ENCODE measurements around the gene EIF4E3. TPM values are rescaled to one million over a fixed set of nuclear protein-coding genes. Genes with fewer than 3 reads are reported as not detected.

EIF4E3 gene
- total and polyA plus RNA-seq, 2 of the 13 experiments (the other 11 are each of a cell fraction or from before 2014, with no cell fraction given) = 0.07 to 0.15 TPM

DNA sequence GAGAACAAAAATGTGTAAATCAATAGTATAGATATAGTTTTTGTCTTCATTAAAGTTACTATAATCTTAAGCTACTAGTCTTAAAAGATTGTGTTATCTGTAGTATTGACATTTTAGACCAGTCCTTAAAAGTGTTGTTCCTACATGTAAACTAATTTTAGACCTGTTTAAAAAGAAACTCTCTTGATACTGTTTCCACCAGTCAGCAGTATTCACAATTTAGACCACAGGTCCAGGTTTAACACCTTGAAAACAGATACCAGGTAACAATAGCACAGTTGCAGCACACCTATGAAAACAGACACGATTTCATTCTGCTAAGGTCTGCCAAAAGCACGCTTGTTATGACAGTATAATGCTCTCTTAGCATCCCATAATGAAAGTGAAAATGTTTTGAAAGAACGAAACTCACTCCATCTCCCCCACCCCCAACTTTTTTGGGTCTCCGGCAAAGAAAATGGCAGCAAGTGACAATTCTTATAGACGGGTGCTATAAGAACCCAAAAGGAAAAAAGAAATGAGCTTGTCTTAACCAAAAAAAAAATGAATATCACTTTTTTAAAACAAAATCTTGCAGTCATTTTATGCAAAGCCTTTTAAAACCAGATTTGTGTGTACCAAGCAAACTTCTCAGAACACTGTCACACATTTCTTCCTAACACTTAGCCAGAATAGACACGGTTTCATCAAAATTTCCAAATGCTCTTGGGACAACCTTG is 1.6 kb downstream of the EIF4E3 start:
- FAIRE-seq (no peak), ATAC-seq (no peak), DNase-seq (ENCODE audit: low spot score) (no peak)
- WGBS (ENCODE audit: low lambda C conversion rate) = 6% methylated on average over 6 of the region's 6 CpGs
- no peaks in the 10 kb centered on the region for H4K20me1 ChIP-seq (ENCODE audit: insufficient read depth, low read length)
- TF ChIP-seq, protein P1, sequence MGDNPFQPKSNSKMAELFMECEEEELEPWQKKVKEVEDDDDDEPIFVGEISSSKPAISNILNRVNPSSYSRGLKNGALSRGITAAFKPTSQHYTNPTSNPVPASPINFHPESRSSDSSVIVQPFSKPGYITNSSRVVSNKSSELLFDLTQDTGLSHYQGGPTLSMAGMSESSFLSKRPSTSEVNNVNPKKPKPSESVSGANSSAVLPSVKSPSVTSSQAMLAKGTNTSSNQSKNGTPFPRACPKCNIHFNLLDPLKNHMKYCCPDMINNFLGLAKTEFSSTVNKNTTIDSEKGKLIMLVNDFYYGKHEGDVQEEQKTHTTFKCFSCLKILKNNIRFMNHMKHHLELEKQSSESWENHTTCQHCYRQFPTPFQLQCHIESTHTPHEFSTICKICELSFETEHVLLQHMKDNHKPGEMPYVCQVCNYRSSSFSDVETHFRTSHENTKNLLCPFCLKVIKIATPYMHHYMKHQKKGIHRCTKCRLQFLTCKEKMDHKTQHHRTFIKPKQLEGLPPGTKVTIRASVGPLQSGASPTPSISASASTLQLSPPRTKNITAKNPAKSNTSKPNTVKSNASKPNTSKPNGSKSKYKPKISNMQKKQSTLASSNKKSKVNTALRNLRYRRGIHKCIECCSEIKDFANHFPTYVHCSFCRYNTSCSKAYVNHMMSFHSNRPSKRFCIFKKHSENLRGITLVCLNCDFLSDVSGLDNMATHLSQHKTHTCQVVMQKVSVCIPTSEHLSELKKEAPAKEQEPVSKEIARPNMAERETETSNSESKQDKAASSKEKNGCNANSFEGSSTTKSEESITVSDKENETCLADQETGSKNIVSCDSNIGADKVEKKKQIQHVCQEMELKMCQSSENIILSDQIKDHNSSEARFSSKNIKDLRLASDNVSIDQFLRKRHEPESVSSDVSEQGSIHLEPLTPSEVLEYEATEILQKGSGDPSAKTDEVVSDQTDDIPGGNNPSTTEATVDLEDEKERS (CRISPR knock-in tag; IDR thresholded peaks at IDR 0.05) = no peak
- TF ChIP-seq MAFF (IDR thresholded peaks at IDR 0.05; ENCODE audit: low read depth, low read length) (0 out of 2 replicates have a peak, but pooled peaks have one; percentile 31), MAFK (conservative IDR thresholded peaks at IDR 0.05 in 1 of 2, IDR thresholded peaks at IDR 0.05 in 1 of 2; ENCODE audit: low read length in 2 of 2) (peak; percentile 27 to 55; a peak in 1 of 4 replicates), RNF2 (conservative IDR thresholded peaks at IDR 0.05; ENCODE audit: low read depth) (0 out of 2 replicates have a peak, but pooled peaks have one; percentile 25)
- TF ChIP-seq, protein P2, sequence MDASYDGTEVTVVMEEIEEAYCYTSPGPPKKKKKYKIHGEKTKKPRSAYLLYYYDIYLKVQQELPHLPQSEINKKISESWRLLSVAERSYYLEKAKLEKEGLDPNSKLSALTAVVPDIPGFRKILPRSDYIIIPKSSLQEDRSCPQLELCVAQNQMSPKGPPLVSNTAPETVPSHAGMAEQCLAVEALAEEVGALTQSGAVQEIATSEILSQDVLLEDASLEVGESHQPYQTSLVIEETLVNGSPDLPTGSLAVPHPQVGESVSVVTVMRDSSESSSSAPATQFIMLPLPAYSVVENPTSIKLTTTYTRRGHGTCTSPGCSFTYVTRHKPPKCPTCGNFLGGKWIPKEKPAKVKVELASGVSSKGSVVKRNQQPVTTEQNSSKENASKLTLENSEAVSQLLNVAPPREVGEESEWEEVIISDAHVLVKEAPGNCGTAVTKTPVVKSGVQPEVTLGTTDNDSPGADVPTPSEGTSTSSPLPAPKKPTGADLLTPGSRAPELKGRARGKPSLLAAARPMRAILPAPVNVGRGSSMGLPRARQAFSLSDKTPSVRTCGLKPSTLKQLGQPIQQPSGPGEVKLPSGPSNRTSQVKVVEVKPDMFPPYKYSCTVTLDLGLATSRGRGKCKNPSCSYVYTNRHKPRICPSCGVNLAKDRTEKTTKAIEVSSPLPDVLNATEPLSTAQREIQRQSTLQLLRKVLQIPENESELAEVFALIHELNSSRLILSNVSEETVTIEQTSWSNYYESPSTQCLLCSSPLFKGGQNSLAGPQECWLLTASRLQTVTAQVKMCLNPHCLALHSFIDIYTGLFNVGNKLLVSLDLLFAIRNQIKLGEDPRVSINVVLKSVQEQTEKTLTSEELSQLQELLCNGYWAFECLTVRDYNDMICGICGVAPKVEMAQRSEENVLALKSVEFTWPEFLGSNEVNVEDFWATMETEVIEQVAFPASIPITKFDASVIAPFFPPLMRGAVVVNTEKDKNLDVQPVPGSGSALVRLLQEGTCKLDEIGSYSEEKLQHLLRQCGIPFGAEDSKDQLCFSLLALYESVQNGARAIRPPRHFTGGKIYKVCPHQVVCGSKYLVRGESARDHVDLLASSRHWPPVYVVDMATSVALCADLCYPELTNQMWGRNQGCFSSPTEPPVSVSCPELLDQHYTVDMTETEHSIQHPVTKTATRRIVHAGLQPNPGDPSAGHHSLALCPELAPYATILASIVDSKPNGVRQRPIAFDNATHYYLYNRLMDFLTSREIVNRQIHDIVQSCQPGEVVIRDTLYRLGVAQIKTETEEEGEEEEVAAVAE (CRISPR knock-in tag; IDR thresholded peaks at IDR 0.05; ENCODE audit: borderline replicate concordance) = no peak
- intact Hi-C loops (cut with micrococcal nuclease; ENCODE audit: unreplicated experiment) = no loop called here
- no TSS peak for BruUV-seq (replicated peaks)
- POLR2A ChIA-PET = no interaction called here
- no peak overlapping the region for H3K9ac ChIP-seq (ENCODE audit: insufficient read depth, low read depth, low read length)
- no peak overlapping the region for H3K27ac ChIP-seq (ENCODE audit: extremely low read length, insufficient read depth, low read length)
- CTCF ChIA-PET (ENCODE audit: low intra/inter-chr PET ratio, low total read pairs) = no interaction called here
- H3K27me3 ChIP-seq (ENCODE audit: control insufficient read depth in 1 of 2, insufficient read depth in 2 of 2, low read length in 2 of 2) = peaks cover 8 to 55% of the 10 kb centered on the region in 2 experiments; a peak in 4 of 5 replicates
- no peaks in the 10 kb centered on the region for H3K36me3 ChIP-seq (replicated peaks in 1 of 2; ENCODE audit: control insufficient read depth in 1 of 2, insufficient read depth in 2 of 2, low read length in 2 of 2)
- no peaks in the 10 kb centered on the region for H3K9me3 ChIP-seq (ENCODE audit: low read length)
- peaks cover 6% of the 10 kb centered on the region; the same call in 1 of the 2 replicates for H3K4me1 ChIP-seq (ENCODE audit: insufficient read depth, low read length)
- no peak overlapping the region for H3K4me3 ChIP-seq (replicated peaks in 1 of 3; ENCODE audit: insufficient read depth in 1 of 3, low read depth in 2 of 3, low read length in 3 of 3)
- in situ Hi-C loops (cut with HindIII; ENCODE audit: extremely low pct_ligation_motif_present, low pct_unique_long_range_greater_than_20kb) = loop anchor here (5.0 to 25.0 kb wide), 3 partner anchors 134 to 1364 kb away; no protein-coding TSS in a partner anchor
- no peak overlapping the region for H3K4me2 ChIP-seq (ENCODE audit: low read depth, low read length)
- no peaks in the 10 kb centered on the region for H3K79me2 ChIP-seq (ENCODE audit: insufficient read depth, low read length)
- no peak overlapping the region for H2AFZ ChIP-seq (ENCODE audit: low read length)

Data from HepG2 (cell line).